HG03060 (cell line): ENCODE data around the gene SVOPL.

Experiments
- ATAC-seq: cut with Tn5 transposase; IDR thresholded peaks from one replicate; pipeline ENCODE4 v1.9.1; 2021; ENCODE audit warnings: low read depth, moderate number of reproducible peaks; ENCODE audit not compliant: unreplicated experiment

SVOPL gene

DNA sequence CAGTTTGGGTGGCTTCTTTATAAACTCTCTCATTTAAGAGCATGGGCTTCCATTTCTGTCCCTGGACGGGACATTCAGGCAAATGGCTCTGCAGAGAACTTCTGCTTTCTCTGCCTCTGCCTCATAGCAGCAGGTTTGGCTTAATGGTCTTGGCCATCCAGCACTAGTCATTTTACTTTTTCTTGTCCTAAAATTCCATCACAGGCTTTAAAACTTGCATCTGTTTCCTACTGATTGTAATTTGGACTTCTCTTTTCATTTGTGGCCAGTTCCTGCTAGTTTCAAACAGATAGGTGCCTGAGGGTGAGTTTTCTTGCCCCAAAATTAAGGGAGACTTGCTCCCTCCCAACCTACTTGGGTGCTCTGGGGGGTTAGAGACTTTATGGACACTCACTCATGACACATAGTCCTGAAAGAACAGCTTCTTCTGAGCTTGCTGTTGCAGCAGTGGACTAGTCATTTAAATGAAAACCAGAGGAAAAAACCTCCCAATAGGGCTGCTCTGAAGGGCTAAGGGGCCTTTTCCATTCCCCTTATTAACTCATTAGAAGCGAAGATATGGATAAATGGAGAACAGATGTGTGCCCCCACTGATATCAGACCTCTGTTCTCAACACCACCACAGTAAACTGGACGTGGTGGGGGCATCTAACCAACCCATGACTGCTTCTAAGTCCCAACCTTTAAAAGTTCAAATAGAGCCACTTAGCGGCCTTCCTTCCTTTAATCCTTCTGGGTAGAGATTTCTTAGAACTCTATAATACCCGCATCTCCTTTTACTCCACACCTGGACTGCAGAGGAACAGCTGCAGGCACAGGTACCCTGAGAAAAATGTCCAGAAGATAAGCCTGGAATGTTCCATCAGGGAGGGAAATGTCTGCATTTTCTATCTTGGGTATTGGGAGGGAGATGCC lies 38.8 kb downstream of the SVOPL start:
- ATAC-seq = no peak

DNA sequence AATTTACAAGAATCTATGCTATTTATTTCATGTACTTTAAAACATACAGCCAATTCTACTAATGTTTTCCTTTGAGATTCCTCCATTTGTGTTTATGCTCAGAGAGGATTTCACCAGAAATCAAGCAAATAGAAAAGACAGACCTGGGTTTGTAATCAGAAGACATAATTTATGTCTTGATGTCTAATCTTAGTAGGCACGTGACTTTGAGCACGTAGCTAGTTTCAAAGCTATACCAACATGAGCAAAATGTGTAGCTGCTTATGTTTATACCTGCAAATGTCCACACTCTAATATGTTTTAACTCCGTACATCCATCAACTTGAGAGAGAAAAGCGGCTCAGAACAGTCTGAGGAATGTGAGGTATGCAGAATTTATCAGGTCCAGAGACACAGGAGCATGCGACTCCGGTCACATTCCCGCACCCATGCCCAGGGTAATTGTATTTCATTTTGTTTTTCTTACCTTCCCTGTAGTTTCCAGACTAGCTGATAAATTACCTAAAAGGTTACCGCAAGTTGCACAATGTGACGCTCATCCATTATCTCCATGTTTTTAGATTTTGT lies 40.0 kb downstream of the SVOPL start:
- ATAC-seq = no peak

DNA sequence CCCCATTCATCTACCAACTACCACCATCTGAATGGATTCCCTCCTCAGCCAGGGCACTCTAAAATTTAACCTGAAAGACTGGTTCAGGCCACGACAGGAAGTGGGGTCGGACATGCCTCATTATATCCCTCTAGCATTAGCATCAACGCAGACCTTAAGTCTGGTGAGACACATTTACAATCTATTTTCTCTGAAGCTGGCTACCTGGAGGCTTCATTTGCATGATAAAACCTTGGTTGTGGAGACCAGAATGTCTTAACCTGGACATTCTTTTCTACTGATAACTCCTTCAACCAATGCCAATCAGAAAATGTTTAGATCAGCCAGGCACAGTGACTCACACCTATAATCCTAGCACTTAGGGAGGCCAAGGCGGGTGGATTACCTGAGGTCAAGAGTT lies 42.3 kb downstream of the SVOPL start:
- ATAC-seq = no peak

DNA sequence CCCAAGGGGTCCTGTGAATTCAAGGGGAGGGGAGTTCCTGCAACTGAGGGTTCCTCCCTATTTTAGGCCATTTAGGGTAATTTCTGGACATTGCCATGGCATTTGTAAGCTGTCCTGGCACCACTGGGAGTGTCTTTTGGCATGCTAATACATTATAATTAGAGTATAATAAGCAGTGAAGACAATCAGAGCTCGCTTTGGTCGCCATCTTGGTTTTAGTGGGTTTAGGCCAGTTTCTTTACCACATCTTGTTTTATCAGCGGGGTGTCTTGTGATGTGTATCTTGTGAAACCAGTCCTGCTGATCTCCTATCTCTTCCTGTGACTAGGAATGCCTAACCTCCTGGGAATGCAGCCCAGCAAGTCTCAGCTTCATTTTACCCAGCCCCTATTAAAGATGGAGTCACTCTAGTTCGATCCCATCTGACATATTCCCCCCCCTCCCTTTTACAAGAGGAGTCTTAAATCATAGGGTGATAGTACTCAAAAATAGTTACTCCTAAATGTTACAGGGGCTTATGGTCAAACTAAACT lies 43.2 kb downstream of the SVOPL start:
- ATAC-seq = no peak

DNA sequence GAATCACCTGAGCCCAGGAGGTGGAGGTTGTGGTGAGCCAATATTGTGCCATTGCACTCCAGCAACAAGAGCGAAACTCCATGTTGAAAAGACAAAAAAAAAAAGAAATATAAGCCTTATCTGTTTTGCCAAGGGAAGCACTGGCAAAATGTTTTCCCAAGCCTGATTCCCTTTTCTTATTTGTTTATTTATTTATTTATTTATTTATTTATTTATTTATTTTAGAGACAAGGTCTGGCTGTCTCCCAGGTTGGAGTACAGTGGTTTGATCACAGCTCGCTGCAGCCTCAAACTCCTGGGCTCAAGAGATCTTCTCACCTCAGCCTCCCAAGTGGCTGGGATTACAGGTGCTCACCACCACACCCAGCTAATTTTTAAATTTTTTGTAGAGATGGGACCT lies 44.2 kb downstream of the SVOPL start:
- no peak for ATAC-seq

DNA sequence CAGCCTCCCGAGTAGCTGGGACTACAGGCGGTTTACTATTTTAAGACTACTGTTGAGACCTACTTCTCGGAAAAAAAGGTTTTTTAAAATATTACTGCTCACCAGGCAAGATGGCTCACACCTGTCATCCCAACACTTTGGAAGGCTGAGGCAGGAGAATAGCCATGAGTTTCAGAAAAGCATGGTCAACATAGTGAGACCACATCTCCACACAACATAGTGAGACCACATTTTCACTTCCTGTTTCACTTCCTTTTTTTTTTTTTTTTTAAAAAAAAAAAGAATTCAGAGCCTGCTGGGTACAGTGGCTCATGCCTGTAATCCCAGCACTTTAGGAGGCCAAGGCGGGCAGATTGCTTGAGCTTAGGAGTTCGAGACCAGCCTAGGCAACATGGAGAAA lies 46.5 kb downstream of the SVOPL start:
- ATAC-seq = no peak

DNA sequence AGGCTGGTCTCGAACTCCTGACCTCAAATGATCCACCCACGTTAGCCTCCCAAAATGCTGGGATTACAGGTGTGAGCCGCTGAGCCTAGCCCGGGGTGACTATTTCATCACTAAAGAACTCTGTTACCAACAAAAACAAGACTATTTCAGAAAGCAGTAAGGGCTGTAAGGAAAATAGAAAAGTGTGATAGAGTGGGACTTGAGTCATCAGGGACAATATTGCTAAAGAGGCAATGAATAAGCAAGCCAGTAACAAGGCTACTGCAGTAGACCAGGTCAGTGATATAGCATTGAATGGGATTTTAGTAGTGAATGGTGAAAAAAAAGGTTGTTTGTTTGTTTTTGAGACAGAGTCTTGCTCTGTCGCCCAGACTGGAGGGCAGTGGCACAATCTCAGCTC lies 51.7 kb downstream of the SVOPL start:
- ATAC-seq = no peak

DNA sequence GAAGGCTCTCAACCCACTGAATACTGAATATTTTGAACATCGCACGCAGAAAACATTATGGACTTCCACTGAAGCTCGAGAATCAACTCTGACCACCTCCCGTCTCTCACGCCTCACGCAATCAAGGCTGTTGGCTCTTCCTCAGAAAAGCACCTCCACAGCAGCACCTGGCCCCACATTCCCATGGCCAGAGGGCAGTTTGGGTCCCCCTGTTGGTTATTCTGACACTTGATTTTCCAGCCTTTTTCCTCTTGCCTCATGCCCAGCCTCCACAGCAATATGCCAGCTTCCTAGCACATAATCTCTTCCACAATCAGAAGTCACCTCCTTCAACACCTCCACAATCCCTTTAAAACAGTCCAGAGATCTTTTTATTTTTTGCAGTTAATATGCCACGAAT lies 55.9 kb downstream of the SVOPL start:
- no peak for ATAC-seq

DNA sequence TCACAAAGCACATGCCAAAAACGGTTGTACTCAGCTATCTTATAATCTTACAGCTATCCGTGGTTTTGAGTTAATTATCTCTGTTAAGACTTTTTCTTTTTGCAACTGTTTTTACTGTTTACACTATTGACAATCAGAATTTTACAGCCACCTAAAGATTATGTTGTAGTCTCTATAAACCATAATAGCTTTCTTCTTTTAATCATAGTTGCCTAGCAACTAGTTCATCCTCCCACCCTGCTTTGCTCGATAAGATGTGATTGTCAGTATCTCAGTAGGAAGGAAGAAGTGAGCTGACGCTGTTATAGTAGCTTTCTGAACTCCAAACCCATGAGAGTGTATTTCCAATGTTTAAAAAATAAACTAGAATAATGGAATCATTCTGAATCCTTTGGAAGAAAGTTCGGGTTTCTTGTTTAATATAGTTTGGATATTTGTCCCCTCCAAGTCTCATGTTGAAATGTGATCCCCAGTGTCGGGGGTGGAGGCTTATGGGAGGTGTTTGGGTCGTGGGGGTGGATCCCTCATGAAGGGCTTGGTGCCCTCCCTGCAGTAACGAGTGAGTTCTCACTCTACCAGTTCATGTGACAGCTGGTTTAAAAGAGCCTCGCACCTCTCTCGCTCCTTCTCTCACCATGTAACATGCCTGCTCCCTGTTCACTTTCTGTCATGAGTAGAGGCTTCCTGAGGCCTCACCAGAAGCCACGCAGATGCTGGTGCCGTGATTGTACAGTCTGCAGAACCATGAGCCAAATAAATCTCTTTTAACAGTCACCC lies 68.1 kb downstream of the SVOPL start:
- ATAC-seq = no peak

DNA sequence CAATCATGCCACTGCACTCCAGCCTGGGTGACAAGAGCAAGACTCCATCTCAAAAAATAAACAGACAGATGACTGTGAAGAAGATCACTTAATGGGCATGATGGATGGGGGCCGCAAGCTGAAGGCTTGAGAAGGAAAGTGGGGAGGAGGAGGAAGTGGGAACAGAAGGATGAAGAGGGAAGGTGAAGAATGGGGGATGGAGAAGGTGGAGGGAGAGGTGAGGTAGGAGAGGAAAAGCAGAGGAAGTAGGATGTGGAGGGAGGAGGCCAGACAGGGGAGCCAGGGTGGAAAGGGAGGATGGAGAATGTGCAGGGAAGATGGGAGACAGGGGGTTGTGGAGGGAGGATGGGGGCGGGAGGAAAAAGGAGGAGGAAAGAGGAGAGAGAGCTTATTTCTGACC lies 68.8 kb downstream of the SVOPL start:
- ATAC-seq = no peak

DNA sequence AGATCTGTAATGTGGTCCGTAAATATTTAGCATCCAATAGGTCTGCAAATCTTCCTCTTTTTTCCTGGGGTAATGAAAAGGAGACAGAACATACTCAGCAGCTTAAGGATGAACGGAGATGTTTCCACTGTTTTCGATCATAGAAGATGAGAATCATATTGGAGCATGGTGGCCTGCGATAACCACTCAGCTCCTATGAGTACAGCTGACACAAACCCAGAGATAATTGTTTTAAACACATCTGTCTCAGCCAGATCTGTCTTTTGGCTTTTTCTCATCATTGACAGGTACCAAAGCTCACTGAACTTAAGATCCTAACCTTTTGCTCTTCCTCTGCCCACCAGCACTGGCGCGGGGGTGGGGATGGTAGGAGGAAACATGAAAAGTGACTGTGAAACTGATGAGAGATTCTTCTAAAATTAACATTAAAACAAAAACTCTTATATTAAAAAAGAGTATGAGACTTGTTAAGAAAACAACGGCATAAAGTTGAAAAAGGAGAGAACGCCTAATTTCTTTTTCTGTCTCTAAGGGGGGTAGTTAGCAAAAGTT lies 71.0 kb downstream of the SVOPL start:
- ATAC-seq = no peak

DNA sequence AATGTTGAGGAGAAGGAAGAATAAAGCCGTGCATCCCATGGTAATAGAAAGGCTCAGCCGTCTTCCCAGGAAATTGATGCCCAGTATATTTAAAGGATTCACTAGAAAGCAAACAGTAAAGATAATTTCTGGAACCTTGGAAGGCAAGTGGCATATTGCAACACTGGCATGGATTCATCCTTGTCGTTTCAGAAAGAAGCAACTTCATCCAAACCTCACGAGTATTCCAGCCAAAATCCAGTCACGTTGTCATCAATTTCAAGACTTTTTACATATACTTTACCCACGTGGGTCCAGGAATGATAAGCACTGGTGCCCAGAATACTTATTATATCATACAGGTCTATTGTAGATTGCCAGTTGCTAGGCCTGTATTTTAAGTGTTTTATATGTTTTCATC lies 73.8 kb downstream of the SVOPL start:
- no peak for ATAC-seq

DNA sequence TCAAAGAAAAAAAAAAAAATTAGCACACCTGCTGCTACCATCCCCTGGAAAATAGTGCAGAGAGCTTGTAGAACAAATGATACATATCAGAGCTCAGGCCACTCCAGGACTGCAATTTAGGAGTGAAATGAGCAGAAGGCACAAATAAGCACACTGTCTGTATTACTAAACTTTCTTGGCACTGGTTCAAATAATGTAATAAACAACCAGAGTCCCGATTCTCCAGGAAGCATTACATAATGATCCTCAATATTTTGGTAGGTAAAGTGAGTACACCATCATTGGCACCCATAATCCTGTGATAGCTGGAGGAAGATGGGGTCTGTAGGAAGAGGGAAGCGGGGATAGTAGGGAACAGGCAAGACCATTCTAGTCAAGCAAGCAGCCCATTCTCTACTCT lies 74.3 kb downstream of the SVOPL start:
- ATAC-seq = no peak

DNA sequence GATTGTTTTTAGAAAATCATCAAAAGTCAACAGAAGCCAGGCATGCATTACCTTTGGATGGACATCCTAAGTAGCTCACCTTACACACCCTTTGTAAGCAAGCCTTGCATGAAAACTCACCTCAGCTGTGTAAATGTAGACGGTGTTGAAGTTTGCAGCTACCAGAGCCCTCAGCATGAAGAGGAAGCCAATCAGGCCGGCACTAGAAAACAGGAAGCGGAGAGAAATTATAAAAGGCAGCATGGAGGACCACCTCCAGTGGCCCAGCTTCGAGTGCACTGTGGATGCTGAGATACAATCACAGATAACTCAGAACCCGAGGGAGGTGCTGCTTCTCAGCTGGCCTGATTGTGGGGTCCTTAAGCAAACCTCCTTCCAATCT lies 75.3 kb downstream of the SVOPL start:
- ATAC-seq = no peak

DNA sequence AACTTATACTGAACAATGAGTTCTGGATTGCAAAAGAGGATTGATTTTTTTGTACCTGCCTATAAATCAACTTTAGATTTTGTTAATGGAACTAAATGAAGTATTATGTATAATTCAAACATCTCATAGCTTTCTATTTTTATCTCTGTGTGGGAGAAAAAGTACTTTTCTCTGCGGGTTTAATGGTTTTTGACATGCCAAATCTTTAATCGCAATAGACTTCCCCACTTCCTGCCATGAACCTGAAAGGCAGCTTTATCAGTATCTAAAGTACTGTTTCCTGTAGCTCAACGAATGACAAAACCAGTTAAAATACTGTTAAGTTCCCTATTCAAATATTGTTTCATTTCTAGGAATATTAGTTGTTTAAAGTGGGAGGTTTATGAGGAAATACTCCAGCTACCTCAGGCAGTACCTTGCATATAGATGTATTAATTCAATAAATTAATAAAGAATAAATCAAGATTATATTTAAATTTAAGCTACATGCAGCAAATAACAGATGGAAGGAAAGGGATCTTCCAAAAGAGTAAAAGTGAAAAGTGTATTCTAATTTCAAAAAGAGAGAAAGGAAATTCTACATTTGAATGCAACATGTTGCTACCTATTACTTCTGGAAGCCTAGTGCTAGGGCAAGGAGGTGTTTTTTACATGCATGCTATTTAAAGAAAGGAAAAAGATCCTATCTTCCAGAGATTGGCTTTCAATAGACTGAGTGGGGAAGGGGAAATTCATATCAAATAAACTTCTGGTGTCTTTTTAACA lies 75.9 kb downstream of the SVOPL start:
- no peak for ATAC-seq

DNA sequence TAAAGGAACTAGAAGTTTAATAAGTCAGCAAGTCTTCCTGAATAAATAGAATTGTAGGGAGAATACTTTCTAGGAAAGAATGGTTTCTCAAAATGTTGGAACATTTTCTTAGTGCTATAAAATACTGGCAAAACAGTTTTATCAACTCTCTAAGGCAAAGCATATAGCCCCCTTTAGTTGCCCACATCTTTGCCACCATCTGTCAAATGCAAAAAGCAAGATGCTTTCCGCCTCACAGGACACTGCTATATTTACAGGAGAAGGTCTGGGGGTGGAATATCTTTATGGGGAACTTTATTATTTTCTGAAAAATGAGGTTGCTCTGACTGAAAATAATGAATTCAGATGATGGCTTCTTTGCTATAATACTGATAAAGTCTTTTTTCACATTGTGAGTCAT lies 78.3 kb downstream of the SVOPL start:
- no peak for ATAC-seq

DNA sequence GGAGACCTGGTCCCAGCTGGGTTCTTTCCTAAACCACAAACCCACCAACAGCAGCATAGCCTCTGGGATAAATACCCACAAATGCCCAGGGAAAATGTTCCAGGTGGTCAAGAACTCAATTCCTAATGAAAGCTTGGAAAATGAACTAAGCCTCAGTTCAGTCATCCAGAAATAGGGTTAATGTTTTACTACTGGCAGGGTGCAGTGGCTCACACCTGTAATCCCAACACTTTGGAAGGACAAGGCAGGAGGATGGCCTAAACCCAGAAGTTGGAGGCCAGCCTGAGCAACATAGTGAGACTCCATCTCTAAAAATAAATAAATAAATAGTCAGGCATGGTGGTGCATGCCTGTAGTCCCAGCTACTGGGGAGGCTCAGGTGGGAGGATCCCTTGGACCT lies 82.2 kb downstream of the SVOPL start:
- no peak for ATAC-seq

DNA sequence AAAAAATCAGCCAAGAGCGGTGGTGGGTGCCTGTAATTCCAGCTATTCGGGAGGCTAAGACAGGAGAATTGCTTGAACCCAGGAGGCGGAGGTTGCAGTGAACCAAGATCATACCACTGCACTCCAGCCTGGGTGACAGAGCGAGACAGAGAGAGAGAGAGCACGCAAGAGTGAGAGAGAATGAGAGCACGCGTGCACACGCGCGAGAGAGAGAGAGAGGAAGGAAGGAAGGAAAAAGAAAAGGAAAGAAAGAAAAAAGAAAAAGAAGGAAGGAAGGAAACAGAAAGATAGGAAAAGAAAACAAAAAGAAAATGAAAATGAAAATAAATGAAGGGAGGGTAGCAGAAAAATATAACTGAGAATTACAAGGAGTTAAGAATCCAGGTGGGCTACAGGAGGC lies 82.7 kb downstream of the SVOPL start:
- no peak for ATAC-seq

DNA sequence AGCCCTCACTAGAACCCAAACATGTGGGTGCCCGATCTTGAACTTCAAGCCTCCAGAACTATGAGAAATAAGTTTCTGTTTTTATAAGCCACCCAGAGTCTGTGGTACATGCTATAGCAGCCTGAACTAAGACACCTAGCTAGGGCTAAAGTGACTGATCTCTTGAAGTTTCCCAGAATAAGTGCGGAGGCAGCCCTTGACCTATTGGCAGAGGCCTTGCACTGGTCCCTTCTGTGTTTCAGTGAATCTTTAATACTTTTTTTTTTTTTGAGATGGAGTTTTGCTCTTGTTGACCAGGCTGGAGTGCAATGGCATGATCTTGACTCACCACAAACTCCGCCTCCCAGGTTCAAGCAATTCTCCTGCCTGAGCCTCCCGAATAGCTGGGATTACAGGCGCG lies 85.1 kb downstream of the SVOPL start:
- no peak for ATAC-seq

DNA sequence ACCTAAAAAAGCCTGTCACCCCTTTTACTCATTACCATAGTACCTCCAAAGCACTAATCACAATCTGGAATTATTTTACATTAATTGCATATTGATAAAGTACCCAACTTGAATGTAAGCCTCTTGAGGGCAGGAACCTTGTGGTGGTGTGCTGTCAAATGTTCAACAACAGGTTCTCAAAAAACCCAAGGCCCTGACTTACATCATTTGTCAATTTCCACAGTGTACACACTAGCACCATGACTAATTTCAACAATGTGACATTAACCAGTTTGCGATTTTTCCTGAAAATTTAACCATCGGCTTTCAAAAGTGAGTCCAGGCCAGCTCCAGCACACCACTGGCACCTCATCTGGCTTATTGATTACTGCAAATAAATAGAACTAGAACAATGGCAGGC lies 87.5 kb downstream of the SVOPL start:
- no peak for ATAC-seq
